AG10803 (cell line): Measurements from ENCODE around the gene EPN3.

Experiments
- DNase-seq: peaks from one replicate; pipeline ENCODE4 v3.0.0; 2010; ENCODE audit warnings: low read depth
- H3K4me3 ChIP-seq: 2 replicates; pipeline ENCODE4 v1.5.1; 2011; ENCODE audit warnings: mild to moderate bottlenecking, low read length, control low read depth
- TF ChIP-seq, protein P1 (sequence below): conservative IDR thresholded peaks from 2 replicates; pipeline ENCODE4 v1.5.1; 2011; ENCODE audit warnings: mild to moderate bottlenecking, low read length, control low read depth, inconsistent platforms

The EPN3 gene

GRCh38 chr17:50550661-50551432 lies 18.3 kb downstream of the EPN3 start:
- TF ChIP-seq, protein P1, sequence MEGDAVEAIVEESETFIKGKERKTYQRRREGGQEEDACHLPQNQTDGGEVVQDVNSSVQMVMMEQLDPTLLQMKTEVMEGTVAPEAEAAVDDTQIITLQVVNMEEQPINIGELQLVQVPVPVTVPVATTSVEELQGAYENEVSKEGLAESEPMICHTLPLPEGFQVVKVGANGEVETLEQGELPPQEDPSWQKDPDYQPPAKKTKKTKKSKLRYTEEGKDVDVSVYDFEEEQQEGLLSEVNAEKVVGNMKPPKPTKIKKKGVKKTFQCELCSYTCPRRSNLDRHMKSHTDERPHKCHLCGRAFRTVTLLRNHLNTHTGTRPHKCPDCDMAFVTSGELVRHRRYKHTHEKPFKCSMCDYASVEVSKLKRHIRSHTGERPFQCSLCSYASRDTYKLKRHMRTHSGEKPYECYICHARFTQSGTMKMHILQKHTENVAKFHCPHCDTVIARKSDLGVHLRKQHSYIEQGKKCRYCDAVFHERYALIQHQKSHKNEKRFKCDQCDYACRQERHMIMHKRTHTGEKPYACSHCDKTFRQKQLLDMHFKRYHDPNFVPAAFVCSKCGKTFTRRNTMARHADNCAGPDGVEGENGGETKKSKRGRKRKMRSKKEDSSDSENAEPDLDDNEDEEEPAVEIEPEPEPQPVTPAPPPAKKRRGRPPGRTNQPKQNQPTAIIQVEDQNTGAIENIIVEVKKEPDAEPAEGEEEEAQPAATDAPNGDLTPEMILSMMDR: peak; percentile 94
- no peak overlapping the region for H3K4me3 ChIP-seq
- DNase-seq: peak; percentile 87

GRCh38 chr17:50551433-50551815 lies 18.9 kb downstream of the EPN3 start:
- TF ChIP-seq, protein P1: no peak
- DNase-seq: no peak
- H3K4me3 ChIP-seq: no peak overlapping the region

- no peak overlapping the region for H3K4me3 ChIP-seq
- no peak for DNase-seq
- TF ChIP-seq, protein P1: no peak
Observed at GRCh38 chr17:50551884-50552283, 19.3 kb downstream of the EPN3 start.

- no peak for DNase-seq
- TF ChIP-seq, protein P1: no peak
- no peak overlapping the region for H3K4me3 ChIP-seq
Observed at GRCh38 chr17:50554201-50554600, 21.7 kb downstream of the EPN3 start.

DNA sequence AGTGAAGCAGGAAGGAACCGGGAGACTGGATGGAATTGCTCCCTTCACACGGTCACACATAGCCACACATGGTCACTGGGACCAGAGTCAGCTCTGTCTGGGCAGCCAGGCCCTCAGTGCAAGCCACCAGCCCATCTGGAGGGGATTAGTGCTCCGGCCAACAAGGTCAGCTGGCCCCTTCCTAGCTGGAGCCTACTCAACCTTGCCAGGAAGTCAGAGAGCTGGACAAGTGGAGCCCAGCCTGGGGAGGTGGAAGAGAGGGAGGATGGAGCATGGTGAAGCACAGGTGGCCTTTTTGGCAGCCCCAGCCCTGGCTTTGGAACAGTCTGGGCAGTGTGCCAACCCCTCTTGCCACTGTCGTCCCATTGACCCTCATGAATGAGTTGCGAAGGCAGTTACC lies 24.3 kb downstream of the EPN3 start:
- DNase-seq: no peak
- H3K4me3 ChIP-seq: no peak overlapping the region
- TF ChIP-seq, protein P1: no peak

GRCh38 chr17:50557630-50558029 lies 25.1 kb downstream of the EPN3 start:
- DNase-seq: no peak
- H3K4me3 ChIP-seq: no peak overlapping the region
- TF ChIP-seq, protein P1: no peak

DNA sequence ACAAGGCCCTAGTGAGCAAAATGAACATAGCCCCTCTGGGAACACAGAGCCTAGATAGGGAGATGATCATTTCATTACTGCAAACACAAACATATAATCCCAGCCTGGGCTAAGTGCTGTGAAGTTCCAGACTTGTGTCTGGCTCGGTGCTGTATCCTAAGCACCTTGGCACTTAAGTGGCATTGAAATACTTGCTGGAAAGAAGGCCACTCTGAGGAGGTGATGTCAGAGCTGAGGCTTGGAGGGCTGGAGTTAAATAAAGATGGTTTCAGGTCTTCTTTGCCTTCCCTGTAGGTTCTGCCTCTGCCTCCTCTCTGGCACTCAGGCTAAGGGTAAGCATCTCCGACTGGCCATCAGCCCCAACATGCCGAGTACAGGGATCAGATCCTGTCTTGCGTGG lies 25.6 kb downstream of the EPN3 start:
- TF ChIP-seq, protein P1: no peak
- no peak for DNase-seq
- no peak overlapping the region for H3K4me3 ChIP-seq
